ENCODE data around the gene VAMP1. TPM values are rescaled to one million over a fixed set of nuclear protein-coding genes. Genes with fewer than 3 reads are reported as not detected.

VAMP1 gene
- total and polyA plus RNA-seq, 2 of the 13 experiments (the other 11 are each of a cell fraction or from before 2014, with no cell fraction given): 2.5 to 7.4 TPM

DNA sequence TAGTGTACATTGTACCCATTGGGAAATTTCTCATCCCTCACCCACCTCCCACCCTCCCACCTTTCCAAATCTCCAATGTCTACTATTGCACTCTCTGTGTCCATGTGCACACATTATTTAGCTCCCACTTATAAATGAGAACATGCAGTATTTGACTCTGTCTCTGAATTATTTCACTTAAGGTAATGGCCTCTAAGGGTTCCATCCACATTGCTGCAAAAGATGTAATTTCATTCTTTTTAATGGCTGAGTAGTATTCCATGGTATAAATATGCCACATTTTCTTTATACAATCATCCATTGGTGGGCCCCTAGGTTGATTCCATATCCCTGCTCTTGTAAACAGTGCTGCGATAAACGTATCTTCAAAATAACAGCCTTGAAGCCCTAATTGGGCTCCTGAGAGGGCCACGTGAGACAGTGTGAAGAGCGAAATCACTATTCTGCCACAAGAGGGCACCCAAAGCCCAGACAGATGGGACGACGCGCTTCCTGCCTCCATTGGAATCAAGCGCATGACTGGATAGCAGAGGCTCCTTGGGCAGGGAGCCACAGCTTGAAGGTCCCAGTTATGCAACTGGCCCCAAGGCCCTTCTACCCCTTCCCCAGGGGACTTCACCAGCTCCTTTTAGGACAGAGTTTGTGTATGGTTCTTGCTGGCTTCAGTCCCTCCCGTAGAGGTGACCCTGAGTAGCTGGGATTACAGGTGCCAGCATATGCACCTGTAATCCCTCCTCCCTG lies 47.0 kb downstream of the VAMP1 start (continued):
- TF ChIP-seq, protein P1, sequence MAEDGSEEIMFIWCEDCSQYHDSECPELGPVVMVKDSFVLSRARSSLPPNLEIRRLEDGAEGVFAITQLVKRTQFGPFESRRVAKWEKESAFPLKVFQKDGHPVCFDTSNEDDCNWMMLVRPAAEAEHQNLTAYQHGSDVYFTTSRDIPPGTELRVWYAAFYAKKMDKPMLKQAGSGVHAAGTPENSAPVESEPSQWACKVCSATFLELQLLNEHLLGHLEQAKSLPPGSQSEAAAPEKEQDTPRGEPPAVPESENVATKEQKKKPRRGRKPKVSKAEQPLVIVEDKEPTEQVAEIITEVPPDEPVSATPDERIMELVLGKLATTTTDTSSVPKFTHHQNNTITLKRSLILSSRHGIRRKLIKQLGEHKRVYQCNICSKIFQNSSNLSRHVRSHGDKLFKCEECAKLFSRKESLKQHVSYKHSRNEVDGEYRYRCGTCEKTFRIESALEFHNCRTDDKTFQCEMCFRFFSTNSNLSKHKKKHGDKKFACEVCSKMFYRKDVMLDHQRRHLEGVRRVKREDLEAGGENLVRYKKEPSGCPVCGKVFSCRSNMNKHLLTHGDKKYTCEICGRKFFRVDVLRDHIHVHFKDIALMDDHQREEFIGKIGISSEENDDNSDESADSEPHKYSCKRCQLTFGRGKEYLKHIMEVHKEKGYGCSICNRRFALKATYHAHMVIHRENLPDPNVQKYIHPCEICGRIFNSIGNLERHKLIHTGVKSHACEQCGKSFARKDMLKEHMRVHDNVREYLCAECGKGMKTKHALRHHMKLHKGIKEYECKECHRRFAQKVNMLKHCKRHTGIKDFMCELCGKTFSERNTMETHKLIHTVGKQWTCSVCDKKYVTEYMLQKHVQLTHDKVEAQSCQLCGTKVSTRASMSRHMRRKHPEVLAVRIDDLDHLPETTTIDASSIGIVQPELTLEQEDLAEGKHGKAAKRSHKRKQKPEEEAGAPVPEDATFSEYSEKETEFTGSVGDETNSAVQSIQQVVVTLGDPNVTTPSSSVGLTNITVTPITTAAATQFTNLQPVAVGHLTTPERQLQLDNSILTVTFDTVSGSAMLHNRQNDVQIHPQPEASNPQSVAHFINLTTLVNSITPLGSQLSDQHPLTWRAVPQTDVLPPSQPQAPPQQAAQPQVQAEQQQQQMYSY (CRISPR knock-in tag; IDR thresholded peaks at IDR 0.05): no peak
- TF ChIP-seq REPIN1 (CRISPR knock-in tag; IDR thresholded peaks at IDR 0.05; ENCODE audit: borderline replicate concordance, low read depth) (no peak; the same call in 1 of the 2 replicates), ZNF670 (CRISPR knock-in tag; IDR thresholded peaks at IDR 0.05; ENCODE audit: borderline replicate concordance) (no peak), ZNF773 (CRISPR knock-in tag; IDR thresholded peaks at IDR 0.05; ENCODE audit: borderline replicate concordance) (no peak), ZNF567 (CRISPR knock-in tag; IDR thresholded peaks at IDR 0.05; ENCODE audit: borderline replicate concordance) (no peak), MED13 (CRISPR knock-in tag; IDR thresholded peaks at IDR 0.05) (no peak), ZFP36 (IDR thresholded peaks at IDR 0.05; ENCODE audit: borderline replicate concordance, low read depth, low read length, partially characterized antibody) (no peak), ETV6 (CRISPR knock-in tag; conservative IDR thresholded peaks at IDR 0.05) (no peak), ZNF484 (CRISPR knock-in tag; IDR thresholded peaks at IDR 0.05; ENCODE audit: borderline replicate concordance, low read depth) (no peak), ZNF563 (CRISPR knock-in tag; IDR thresholded peaks at IDR 0.05) (no peak)
- TF ChIP-seq, protein P2, sequence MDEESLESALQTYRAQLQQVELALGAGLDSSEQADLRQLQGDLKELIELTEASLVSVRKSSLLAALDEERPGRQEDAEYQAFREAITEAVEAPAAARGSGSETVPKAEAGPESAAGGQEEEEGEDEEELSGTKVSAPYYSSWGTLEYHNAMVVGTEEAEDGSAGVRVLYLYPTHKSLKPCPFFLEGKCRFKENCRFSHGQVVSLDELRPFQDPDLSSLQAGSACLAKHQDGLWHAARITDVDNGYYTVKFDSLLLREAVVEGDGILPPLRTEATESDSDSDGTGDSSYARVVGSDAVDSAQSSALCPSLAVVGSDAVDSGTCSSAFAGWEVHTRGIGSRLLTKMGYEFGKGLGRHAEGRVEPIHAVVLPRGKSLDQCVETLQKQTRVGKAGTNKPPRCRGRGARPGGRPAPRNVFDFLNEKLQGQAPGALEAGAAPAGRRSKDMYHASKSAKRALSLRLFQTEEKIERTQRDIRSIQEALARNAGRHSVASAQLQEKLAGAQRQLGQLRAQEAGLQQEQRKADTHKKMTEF (CRISPR knock-in tag; IDR thresholded peaks at IDR 0.05): peak; percentile 58; the same call in 1 of the 2 replicates
- TF ChIP-seq, protein P3, sequence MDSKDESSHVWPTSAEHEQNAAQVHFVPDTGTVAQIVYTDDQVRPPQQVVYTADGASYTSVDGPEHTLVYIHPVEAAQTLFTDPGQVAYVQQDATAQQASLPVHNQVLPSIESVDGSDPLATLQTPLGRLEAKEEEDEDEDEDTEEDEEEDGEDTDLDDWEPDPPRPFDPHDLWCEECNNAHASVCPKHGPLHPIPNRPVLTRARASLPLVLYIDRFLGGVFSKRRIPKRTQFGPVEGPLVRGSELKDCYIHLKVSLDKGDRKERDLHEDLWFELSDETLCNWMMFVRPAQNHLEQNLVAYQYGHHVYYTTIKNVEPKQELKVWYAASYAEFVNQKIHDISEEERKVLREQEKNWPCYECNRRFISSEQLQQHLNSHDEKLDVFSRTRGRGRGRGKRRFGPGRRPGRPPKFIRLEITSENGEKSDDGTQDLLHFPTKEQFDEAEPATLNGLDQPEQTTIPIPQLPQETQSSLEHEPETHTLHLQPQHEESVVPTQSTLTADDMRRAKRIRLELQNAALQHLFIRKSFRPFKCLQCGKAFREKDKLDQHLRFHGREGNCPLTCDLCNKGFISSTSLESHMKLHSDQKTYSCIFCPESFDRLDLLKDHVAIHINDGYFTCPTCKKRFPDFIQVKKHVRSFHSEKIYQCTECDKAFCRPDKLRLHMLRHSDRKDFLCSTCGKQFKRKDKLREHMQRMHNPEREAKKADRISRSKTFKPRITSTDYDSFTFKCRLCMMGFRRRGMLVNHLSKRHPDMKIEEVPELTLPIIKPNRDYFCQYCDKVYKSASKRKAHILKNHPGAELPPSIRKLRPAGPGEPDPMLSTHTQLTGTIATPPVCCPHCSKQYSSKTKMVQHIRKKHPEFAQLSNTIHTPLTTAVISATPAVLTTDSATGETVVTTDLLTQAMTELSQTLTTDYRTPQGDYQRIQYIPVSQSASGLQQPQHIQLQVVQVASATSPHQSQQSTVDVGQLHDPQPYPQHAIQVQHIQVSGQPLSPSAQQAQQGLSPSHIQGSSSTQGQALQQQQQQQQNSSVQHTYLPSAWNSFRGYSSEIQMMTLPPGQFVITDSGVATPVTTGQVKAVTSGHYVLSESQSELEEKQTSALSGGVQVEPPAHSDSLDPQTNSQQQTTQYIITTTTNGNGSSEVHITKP (CRISPR knock-in tag; IDR thresholded peaks at IDR 0.05; ENCODE audit: low read depth): no peak
- TF ChIP-seq, protein P4, sequence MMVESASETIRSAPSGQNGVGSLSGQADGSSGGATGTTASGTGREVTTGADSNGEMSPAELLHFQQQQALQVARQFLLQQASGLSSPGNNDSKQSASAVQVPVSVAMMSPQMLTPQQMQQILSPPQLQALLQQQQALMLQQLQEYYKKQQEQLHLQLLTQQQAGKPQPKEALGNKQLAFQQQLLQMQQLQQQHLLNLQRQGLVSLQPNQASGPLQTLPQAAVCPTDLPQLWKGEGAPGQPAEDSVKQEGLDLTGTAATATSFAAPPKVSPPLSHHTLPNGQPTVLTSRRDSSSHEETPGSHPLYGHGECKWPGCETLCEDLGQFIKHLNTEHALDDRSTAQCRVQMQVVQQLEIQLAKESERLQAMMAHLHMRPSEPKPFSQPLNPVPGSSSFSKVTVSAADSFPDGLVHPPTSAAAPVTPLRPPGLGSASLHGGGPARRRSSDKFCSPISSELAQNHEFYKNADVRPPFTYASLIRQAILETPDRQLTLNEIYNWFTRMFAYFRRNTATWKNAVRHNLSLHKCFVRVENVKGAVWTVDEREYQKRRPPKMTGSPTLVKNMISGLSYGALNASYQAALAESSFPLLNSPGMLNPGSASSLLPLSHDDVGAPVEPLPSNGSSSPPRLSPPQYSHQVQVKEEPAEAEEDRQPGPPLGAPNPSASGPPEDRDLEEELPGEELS (CRISPR knock-in tag; IDR thresholded peaks at IDR 0.05): no peak
- TF ChIP-seq, protein P5, sequence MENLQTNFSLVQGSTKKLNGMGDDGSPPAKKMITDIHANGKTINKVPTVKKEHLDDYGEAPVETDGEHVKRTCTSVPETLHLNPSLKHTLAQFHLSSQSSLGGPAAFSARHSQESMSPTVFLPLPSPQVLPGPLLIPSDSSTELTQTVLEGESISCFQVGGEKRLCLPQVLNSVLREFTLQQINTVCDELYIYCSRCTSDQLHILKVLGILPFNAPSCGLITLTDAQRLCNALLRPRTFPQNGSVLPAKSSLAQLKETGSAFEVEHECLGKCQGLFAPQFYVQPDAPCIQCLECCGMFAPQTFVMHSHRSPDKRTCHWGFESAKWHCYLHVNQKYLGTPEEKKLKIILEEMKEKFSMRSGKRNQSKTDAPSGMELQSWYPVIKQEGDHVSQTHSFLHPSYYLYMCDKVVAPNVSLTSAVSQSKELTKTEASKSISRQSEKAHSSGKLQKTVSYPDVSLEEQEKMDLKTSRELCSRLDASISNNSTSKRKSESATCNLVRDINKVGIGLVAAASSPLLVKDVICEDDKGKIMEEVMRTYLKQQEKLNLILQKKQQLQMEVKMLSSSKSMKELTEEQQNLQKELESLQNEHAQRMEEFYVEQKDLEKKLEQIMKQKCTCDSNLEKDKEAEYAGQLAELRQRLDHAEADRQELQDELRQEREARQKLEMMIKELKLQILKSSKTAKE (CRISPR knock-in tag; IDR thresholded peaks at IDR 0.05; ENCODE audit: borderline replicate concordance): no peak
